GM23248 (cell line): ENCODE results near the gene PPIP5K2. TPM values are rescaled to one million over a fixed set of nuclear protein-coding genes. Genes with fewer than 3 reads are reported as not detected.

Experiments
- DNase-seq: peaks from one replicate; pipeline ENCODE4 v3.0.0-alpha.2; 2015
- H2AFZ ChIP-seq: fragments of 200-600 bp; sonication (generic); 2 replicates; pipeline ENCODE4 v1.6.1; 2016; ENCODE audit warnings: antibody characterized with exemption
- H3F3A ChIP-seq: fragments of 200-600 bp; sonication (generic); 2 replicates; pipeline ENCODE4 v1.6.1; 2016; ENCODE audit warnings: mild to moderate bottlenecking, antibody characterized with exemption, mixed run types; ENCODE audit not compliant: insufficient read depth
- H3K27ac ChIP-seq: fragments of 200-600 bp; sonication (generic); 2 replicates; pipeline ENCODE4 v1.5.1; 2016; ENCODE audit warnings: mild to moderate bottlenecking
- H3K27me3 ChIP-seq: fragments of 200-600 bp; sonication (generic); replicated peaks from 2 replicates; pipeline ENCODE4 v1.6.1; 2016; ENCODE audit warnings: mild to moderate bottlenecking; ENCODE audit not compliant: insufficient read depth
- H3K36me3 ChIP-seq: fragments of 200-600 bp; sonication (generic); 2 replicates; pipeline ENCODE4 v1.6.1; 2016; ENCODE audit warnings: low read depth, mild to moderate bottlenecking
- H3K4me1 ChIP-seq: fragments of 200-600 bp; sonication (generic); 2 replicates; pipeline ENCODE4 v1.6.1; 2016; ENCODE audit warnings: mild to moderate bottlenecking; ENCODE audit not compliant: insufficient read depth
- H3K4me2 ChIP-seq: fragments of 200-600 bp; sonication (generic); one replicate; pipeline ENCODE4 v1.6.1; 2016; ENCODE audit warnings: mild to moderate bottlenecking; ENCODE audit not compliant: unreplicated experiment
- H3K4me3 ChIP-seq: fragments of 200-600 bp; sonication (generic); 2 replicates; pipeline ENCODE4 v1.5.1; 2016; ENCODE audit warnings: mild to moderate bottlenecking
- H3K79me2 ChIP-seq: fragments of 200-600 bp; sonication (generic); 2 replicates; pipeline ENCODE4 v1.6.1; 2016; ENCODE audit warnings: mild to moderate bottlenecking; ENCODE audit not compliant: insufficient read depth
- H3K9ac ChIP-seq: fragments of 200-600 bp; sonication (generic); 2 replicates; pipeline ENCODE4 v1.6.1; 2016; ENCODE audit warnings: mild to moderate bottlenecking
- H3K9me2 ChIP-seq: fragments of 200-600 bp; sonication (generic); 2 replicates; pipeline ENCODE4 v1.6.1; 2016; ENCODE audit warnings: mixed run types, mild to moderate bottlenecking, moderate library complexity; ENCODE audit not compliant: insufficient read depth
- H3K9me3 ChIP-seq: fragments of 200-600 bp; sonication (generic); one replicate; pipeline ENCODE4 v1.6.1; 2017; ENCODE audit warnings: low read depth
- H4K20me1 ChIP-seq: fragments of 200-600 bp; sonication (generic); 2 replicates; pipeline ENCODE4 v1.6.0; 2016; ENCODE audit not compliant: insufficient read depth
- EZH2 ChIP-seq: fragments of 200-600 bp; sonication (generic); IDR thresholded peaks from 2 replicates; pipeline ENCODE4 v1.6.1; 2018; ENCODE audit warnings: antibody characterized with exemption, mild to moderate bottlenecking; ENCODE audit not compliant: insufficient read depth, poor library complexity, severe bottlenecking
- EZH2phosphoT487 ChIP-seq: fragments of 200-600 bp; sonication (generic); IDR thresholded peaks from 2 replicates; pipeline ENCODE4 v1.6.1; 2018; ENCODE audit warnings: antibody characterized with exemption, moderate library complexity, mild to moderate bottlenecking, low read depth; ENCODE audit not compliant: insufficient read depth
- WGBS, 2 experiments: methylation state at CpG; one replicate each; pipeline ENCODE4 v1.1.6; 2015 to 2017; ENCODE audit warnings: low lambda C conversion rate in 2 of 2, low coverage in 1 of 2; ENCODE audit errors: missing lambda C conversion rate in 2 of 2; 5-methylcytosine and 5-hydroxymethylcytosine counted together
- in situ Hi-C: fragments of 300-500 bp; cut with MboI; formaldehyde crosslinking; loops from 2 replicates; pipeline ENCODE4 v1.15.0; 2020
- polyA plus RNA-seq: library from polyadenylated mRNA; unstranded; fragments of >200 nt; fragmentation: Nextera tagmentation; extraction: Ambion mirVana; gene quantifications from 2 replicates; pipeline ENCODE4 v1.2.1, GENCODE V29; 2016
- total RNA-seq: library from RNA; depleted of rRNA; stranded (reverse); fragments of >200 nt; shearing (Covaris generic); gene quantifications from 2 replicates; pipeline ENCODE4 v1.2.3, GENCODE V29; 2014

The PPIP5K2 gene
- total and polyA plus RNA-seq, 2 experiments from 2014 or later: 47.5 to 65.6 TPM

DNA sequence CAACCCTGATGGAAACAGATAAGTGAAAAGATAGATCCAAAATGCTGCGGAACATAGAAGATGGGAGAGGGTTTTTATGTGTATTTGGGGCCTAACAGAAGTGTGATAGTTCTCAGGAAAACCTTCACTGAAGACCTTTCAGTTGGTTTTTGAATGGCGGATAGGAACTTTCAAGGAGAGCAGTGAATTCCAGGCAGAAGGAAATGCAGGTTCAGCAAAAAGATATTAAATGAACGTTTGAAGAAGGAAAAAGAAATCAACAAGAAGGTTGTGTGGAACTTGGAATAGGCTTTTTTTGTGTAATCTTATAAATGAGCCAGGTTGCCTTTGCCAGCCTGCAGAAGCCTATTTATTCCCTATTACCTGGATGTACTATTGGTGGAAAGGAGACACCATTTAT is 2.1 kb downstream of the PPIP5K2 start:
- Histone ChIP-seq H3K4me3 (peak overlapping the region; percentile 92; the same call in 1 of the 2 replicates), H3K27me3 (no peaks in the 10 kb centered on the region), H3K79me2 (peaks cover 88% of the 10 kb centered on the region), H3K4me1 (peaks cover 29% of the 10 kb centered on the region), H2AFZ (no peak overlapping the region), H4K20me1 (no peaks in the 10 kb centered on the region), H3K9me2 (no peaks in the 10 kb centered on the region), H3K4me2 (peak overlapping the region; percentile 99), H3K9ac (no peak overlapping the region), H3F3A (peaks cover 16% of the 10 kb centered on the region), H3K36me3 (no peaks in the 10 kb centered on the region), H3K27ac (no peak overlapping the region), H3K9me3 (no peaks in the 10 kb centered on the region)
- WGBS, 2 experiments: 80 to 82% methylated on average over 3 of the region's 3 CpGs
- no peak for DNase-seq
- in situ Hi-C loops: no loop called here
- no peak for TF ChIP-seq EZH2
- no peak for TF ChIP-seq EZH2phosphoT487

GRCh38 chr5:103126557-103126956 is 6.5 kb downstream of the PPIP5K2 start:
- 96 to 98% methylated on average over 5 of the region's 5 CpGs for WGBS, 2 experiments
- H3F3A ChIP-seq: no peaks in the 10 kb centered on the region
- H3K4me1 ChIP-seq: 0 out of 2 replicates have a peak, but pooled peaks cover 6% of the 10 kb centered on the region
- H3K79me2 ChIP-seq: peaks cover 94% of the 10 kb centered on the region
- no peak for TF ChIP-seq EZH2phosphoT487
- no peak for TF ChIP-seq EZH2
- H3K4me3 ChIP-seq: no peak overlapping the region
- no peak overlapping the region for H3K27ac ChIP-seq
- no peak overlapping the region for H2AFZ ChIP-seq
- no peaks in the 10 kb centered on the region for H4K20me1 ChIP-seq
- no peaks in the 10 kb centered on the region for H3K9me2 ChIP-seq
- H3K4me2 ChIP-seq: no peak overlapping the region
- DNase-seq: no peak
- H3K9me3 ChIP-seq: no peaks in the 10 kb centered on the region
- H3K9ac ChIP-seq: no peak overlapping the region
- in situ Hi-C loops: no loop called here
- H3K27me3 ChIP-seq: no peaks in the 10 kb centered on the region
- H3K36me3 ChIP-seq: no peaks in the 10 kb centered on the region; the same call in 1 of the 2 replicates

- 89 to 93% methylated on average over 2 of the region's 2 CpGs for WGBS, 2 experiments
- no peak overlapping the region for H3K4me3 ChIP-seq
These were observed 7.3 kb downstream of the PPIP5K2 start for GRCh38 chr5:103127292-103127817.

GRCh38 chr5:103128202-103128601 is 8.1 kb downstream of the PPIP5K2 start:
- Histone ChIP-seq H3K4me1 (no peaks in the 10 kb centered on the region), H3K9me2 (no peaks in the 10 kb centered on the region), H3K27me3 (no peaks in the 10 kb centered on the region), H3F3A (no peaks in the 10 kb centered on the region), H3K9ac (no peak overlapping the region), H3K9me3 (no peaks in the 10 kb centered on the region), H3K27ac (no peak overlapping the region), H3K79me2 (peaks cover 77% of the 10 kb centered on the region), H3K4me3 (no peak overlapping the region), H2AFZ (no peak overlapping the region), H3K36me3 (no peaks in the 10 kb centered on the region; the same call in 1 of the 2 replicates), H3K4me2 (no peak overlapping the region), H4K20me1 (no peaks in the 10 kb centered on the region)
- TF ChIP-seq EZH2phosphoT487: no peak
- DNase-seq: no peak
- in situ Hi-C loops: no loop called here

More at GRCh38 chr5:103127292-103127817, 7.3 kb downstream of the PPIP5K2 start:
- H3K27ac ChIP-seq: no peak overlapping the region
- DNase-seq: no peak
- no peaks in the 10 kb centered on the region for H3K9me3 ChIP-seq
- no peaks in the 10 kb centered on the region; the same call in 1 of the 2 replicates for H3K36me3 ChIP-seq
- no peaks in the 10 kb centered on the region for H4K20me1 ChIP-seq
- no peaks in the 10 kb centered on the region for H3K4me1 ChIP-seq
- peaks cover 86% of the 10 kb centered on the region for H3K79me2 ChIP-seq
- no peaks in the 10 kb centered on the region for H3K9me2 ChIP-seq
- no peaks in the 10 kb centered on the region for H3K27me3 ChIP-seq
- H3F3A ChIP-seq: no peaks in the 10 kb centered on the region
- no peak overlapping the region for H3K4me2 ChIP-seq
- H2AFZ ChIP-seq: no peak overlapping the region
- in situ Hi-C loops: no loop called here
- H3K9ac ChIP-seq: no peak overlapping the region
- TF ChIP-seq EZH2 (no peak), EZH2phosphoT487 (no peak)

- Histone ChIP-seq H3K36me3 (no peaks in the 10 kb centered on the region; the same call in 1 of the 2 replicates), H3K4me1 (no peaks in the 10 kb centered on the region), H3K4me2 (no peak overlapping the region), H3K27ac (no peak overlapping the region), H3K79me2 (peaks cover 32% of the 10 kb centered on the region), H3K9me2 (no peaks in the 10 kb centered on the region), H3K4me3 (no peak overlapping the region), H3K9me3 (no peaks in the 10 kb centered on the region), H3K27me3 (no peaks in the 10 kb centered on the region), H2AFZ (no peak overlapping the region), H4K20me1 (no peaks in the 10 kb centered on the region), H3F3A (no peaks in the 10 kb centered on the region), H3K9ac (no peak overlapping the region)
- no peak for DNase-seq
- TF ChIP-seq EZH2 (no peak), EZH2phosphoT487 (no peak)
- in situ Hi-C loops: no loop called here
- WGBS, 2 experiments: 97 to 100% methylated on average over 1 of the region's 1 CpG
These were observed 12.6 kb downstream of the PPIP5K2 start for GRCh38 chr5:103132684-103133083.
